HG03378 (cell line): ENCODE data around the gene GALK2.

Source experiments
- ATAC-seq: cut with Tn5 transposase; IDR thresholded peaks from one replicate; pipeline ENCODE4 v1.9.1; 2021; ENCODE audit warnings: mild to moderate bottlenecking, moderate library complexity; ENCODE audit not compliant: unreplicated experiment

Gene GALK2

DNA sequence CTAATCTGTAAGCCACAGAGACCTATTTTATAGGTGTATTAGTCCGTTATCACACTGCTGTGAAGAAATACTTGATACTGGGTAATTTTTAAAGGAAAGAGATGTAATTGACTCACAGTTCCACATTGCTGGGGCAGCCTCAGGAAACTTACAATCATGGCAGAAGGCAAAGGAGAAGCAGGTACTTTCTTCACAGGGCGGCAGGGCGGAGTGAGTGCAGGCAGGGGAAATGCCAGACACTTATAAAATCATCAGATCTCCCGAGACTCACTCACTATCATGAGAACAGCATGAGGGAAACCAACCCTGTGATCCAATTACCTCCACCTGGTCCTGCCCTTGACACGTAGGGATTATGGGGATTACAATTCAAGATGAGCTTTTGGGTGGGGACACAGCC, 108.7 kb downstream of the GALK2 start:
- no peak for ATAC-seq

DNA sequence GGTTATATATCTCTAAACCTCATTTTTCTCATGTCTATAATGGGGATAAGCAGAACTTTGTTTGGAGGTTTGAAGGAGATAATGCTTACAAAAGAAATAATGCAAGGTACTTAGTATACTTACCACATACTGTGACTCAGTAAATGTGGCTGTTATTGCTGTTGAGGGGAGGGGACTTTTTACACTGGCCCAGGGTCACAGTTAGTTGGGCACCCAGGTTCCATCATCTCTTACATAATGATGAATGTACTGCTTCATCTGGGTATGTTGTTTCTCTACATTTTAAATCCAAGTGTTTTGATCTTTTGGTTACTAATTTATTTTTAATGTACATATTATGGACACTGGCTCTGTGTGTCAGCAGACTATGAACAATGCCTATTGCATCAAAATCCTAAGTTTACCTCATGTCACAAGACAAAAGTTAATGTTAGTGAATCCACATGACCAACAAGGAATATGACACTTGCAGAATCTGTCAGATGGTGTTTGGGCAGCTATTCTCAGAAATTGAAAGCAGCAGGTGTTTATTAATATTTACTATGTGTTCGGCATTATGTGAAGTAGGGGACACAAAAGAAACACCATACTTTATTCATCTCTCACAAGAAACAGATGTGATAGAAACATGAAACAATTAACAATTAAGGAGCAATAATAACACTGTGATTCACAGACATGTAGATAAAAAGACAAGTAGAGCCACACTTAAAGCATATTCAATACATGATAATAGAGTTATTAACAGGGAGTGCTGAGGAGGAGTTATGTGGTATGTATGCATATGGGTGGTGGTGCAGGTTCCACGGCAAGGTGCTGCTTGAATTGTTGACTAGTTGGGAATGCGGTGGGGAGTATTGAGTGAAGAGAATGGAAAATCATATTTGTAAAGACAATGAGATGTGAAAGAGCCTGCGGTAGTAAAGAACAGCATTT, 109.7 kb downstream of the GALK2 start:
- ATAC-seq: no peak

DNA sequence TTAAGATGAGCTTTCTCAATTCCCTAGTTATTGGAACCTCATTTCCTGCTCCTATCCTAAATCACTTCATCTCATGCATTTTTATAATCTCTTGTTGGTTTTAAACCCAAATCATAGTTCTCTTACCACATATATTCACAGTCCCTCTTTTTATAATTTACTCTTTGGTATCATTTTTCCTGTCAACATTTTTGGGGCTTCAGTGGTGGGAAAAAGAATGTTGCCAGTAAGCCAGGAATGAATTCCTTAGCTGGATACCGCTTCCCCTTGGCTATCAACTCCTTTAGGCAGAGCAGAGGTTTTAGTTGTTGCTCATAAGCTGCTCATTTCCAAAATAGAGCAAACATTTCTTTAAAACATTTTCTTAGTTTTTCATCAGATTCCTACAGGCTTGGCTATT, 112.3 kb downstream of the GALK2 start:
- no peak for ATAC-seq

DNA sequence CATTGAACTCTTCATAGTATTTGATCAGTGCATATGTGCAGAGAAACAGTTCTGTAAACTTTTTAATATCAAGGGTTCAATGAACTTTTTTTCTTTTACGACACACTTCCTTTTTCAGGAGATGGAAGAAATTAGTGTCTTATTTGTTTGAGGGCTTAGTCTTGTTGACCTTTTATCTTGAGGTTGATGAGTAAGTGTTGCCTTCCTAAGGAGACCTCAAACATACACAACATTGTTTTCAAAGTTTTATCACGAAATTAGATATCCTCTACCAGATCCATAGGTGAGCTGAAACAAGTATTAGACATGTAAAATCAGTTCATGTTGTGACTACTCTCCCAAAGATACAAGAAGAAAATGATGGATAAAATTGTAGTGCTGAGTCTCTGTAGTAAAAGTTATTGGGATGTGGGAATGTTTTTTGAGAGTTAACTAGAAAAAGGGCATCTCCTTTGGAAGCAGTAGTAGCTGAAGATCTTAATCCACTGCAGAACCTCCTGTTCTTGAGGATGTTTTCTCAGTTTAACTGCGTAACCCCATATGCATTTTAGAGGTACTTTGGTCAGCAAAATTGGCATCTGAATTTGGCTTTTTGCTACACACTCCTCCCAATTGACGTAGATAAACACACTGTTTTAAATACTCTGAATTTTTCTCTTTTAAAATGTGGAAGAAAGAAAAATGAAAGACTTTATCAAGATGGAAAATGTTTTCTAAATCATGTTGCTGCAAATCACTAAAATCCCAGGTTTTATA, 116.8 kb downstream of the GALK2 start:
- ATAC-seq: no peak

DNA sequence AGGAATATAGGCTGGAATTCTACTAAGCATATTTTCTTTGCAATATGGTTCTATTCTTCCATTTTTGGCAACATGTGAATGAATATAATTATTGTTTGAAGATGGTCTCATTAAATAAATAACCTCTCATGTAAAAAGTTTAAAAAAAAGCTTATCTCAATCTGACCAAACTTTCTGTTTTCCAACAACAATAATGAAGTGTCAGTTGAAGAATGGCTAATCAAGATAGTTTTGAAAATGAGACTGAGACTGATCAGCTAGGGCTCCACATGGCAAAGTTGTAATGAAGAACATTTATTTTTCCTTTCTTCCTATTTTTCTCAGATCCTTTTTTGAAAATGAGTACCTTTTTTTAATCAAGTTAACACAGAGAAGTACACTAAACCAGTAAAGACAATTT, 117.4 kb downstream of the GALK2 start:
- ATAC-seq: no peak

DNA sequence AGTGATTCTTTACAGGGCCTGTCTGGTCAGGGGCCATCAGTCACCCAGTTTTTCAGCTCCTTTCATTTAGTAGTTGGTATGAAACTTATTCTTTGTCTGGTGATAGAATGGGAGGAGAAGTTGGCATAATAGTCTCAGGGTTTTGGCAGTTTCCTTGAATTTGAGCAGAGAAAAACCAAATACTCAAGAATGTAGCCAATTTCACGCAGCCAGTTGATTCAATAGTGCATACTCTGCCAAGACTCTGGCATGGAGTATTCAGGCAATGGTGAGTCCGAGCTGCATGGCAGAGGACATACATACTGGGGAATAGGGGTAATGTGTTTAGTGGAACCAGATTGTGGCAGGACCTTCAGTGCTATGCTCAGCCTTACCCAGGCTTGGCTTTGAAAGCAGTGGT, 118.3 kb downstream of the GALK2 start:
- ATAC-seq: no peak

DNA sequence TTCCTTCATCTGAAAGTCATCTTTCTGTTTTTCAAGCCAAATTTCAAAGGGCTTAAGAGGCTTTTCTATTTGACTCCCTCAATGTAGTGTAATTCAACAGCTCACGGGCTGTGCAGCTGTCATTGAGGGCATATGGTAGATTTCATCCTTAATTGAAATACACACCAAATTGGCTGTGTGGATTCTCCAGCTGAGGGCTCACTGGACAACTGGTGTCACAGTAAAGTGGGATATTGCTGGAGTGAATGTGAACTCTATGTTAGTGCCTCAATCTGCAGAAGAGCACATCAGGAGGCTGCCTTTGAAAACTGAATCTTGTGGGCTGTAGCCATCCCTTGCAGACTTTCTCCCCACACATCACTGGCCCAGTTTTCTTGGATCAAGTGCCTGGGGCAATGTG, 120.1 kb downstream of the GALK2 start:
- ATAC-seq: no peak

DNA sequence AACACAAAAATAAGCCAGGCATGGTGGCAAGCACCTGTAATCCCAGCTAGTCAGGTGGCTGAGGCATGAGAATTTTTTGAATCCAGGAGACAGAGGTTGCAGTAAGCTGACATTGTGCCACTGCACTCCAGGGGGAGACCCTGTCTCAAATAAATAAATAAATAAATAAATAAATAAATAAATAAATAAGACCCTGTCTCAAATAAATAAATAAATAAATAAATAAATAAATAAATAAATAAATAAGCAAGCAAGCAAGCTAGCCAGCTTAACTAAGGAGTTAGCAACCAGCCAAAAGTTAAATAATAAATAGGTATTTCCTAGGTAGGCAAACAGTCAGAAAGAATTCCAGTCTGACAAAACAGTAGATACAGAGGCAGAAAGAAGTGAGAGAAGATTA, 123.9 kb downstream of the GALK2 start:
- ATAC-seq: no peak

DNA sequence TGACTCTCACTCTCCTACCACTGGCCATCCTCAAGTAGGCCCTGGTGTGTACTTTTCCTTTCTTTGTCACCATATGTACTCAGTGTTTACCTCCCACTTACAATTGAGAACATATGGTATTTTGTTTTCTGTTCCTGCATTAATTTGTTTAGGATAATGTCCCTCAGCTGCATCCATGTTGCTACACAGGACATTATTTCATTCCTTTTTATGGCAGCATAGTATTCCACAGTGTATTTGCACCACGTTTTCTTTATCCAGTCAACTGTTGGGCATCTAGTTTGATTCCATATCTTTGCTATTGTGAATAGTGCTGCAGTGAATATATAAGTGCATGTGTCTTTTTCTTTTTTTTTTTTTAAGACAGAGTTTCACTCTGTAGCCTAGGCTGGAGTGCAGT, 126.2 kb downstream of the GALK2 start:
- no peak for ATAC-seq

DNA sequence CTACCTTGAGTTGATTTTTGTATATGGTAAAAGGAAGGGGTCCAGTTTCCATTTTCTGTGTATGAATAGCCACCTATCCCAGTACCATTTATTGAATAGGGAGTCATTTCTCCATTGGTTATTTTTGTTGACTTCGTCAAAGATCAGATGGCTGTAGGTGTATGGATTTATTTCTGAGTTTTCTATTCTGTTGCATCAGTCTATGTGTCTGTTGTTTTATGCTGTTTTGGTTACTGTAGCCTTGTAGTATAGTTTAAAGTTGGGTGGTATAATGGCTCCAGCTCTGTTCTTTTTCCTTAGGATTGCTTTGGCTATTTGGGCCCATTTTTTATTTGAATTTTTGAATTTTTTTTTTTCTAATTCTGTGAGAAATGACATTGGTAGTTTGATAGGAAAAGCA, 127.5 kb downstream of the GALK2 start:
- ATAC-seq: no peak

DNA sequence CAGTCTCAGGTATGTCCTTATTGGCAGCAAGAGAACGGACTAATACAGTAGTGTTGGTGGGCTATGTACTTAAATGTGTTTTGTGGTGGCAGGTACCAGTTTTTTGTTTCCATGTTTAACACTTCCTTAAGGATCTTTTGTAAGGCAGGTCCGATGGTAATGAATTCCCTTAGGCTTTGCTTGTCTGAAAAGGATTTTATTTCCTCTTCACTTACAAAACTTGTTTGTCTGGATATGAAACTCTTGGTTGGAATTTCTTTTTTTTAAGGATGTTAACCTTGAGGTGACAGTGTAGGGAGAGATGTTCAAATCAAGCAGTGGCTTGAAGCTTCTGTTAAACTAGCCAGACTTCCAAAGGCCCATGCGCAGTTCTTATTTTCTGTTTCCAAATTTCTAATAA, 130.8 kb downstream of the GALK2 start:
- ATAC-seq: no peak

DNA sequence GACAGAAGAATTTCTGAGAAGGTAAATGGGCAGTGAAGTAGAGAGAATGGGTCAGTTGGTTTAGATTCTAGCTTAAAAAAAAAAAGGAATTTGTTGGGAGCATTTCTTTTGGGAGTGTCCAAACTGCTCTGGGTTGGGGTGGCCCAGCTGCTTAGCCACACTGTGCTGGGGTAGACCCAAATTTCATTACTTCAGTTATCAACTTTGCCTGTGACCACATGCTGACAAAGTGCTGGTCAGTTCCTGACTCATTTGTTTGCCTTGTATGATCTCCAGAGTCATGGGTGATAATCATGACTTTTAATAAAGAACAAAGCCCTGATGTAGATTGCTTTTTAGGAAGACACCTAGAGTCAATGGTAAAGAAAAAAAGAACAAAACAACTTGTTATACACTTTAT, 131.5 kb downstream of the GALK2 start:
- ATAC-seq: no peak

DNA sequence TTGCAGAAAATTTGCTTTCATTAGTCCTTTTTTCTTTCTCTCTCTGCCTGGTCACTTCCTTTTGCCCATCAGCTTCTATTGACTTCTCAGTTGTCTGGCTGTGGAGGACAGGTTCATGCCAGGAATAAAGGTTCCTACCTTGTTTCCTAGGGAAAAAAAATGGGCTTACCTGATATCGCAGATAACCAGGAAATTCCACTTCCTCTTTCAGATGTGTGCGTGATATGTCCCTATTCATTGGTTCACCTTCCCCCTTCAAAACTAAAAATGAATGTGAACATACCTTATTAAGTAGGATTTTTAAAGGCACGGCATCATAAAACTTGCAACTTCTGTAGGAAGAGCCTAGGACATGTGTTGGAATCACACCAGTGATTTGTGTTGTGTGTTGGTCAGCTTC, 133.0 kb downstream of the GALK2 start:
- ATAC-seq: no peak

DNA sequence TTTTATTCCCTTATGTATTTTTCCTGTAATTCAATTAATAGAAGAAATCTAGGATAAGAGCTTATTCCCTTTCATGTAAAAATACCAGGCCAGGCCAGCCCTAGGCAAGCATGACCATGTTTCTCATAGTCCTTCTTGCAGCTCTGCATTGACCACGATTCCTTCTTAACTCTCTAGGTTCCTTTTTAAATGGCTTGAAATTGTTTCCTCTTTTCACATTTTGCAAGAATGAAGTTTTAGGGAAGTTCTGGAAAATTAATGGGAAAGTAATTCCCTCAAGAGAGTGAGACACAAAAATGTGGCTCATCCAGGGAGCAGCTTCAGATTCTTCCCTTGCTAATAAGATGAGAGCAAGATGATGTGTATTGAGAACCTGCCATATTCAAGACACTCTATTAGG, 136.5 kb downstream of the GALK2 start:
- ATAC-seq: no peak

DNA sequence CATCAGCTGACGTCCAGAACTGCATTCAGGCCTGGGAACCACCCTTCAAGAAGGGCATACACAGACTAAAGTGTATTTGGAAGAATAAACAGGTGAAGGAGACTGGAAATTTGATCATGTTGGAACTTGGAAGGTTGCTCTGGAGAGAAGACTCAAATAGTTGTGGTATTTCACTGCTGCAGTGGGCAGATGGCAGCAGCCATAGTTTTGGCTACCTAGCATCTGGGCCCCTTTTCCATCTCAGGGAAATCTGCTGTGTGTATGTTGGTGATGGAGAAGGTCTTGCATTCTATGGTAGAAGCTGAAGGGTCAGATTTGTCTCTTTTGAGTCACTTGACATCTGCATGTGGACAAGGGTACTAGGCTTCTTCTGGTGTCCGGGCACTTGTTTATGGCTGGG, 138.6 kb downstream of the GALK2 start:
- ATAC-seq: no peak

DNA sequence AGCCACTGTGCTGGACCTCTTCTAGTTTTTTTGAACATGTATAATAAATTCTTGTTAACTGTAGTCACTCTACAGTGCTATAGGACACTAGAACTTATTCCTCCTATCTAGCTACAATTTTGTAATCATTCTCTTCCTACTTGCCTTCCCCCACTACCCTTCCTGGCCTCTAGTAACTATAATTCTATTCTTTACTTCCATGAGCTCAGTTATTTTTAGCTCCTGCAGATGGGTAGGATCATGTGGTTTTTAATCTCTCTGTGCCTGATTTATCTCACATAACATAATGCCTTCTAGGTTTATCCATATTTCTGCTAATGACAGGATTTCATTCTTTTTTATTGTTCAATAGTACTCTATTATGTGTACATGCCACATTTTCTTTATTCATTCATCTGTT, 139.8 kb downstream of the GALK2 start:
- ATAC-seq: no peak

DNA sequence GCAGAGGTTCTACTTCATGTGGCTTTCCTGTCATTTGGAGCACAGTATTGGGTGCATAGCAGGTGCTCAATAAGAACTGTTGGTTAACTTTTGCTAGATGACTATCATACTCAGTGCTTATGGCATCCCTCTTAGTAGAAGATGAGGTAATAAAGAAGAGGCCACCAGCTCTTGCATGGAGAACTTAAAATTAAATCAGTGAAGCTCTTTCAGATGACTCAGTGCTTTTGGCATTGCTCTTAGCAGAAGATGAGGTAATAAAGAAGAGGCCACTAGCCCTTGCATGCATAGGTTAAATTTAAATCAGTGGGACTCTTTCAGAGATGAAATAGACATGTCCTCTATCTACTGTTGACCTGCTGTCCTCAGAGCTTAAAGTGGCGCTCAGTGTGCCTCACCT, 143.6 kb downstream of the GALK2 start:
- ATAC-seq: no peak

DNA sequence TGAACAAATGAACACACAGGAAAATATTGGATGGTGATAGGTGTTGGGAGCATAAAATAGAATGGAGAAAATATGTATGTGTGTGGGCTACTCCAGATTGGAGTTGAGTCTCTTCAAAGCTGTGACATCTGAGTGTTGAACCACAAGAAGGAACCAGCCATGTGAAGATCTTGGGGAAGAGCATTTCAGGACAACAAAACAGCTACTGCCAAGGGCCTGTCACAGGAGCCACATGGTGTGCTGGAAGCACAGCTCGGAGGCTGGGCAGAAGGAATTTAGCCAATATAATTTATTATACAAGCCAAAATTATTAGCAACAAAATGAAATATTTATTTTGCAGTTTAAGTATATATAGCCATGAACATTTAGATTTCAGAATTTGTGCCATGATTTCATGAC, 144.7 kb downstream of the GALK2 start:
- ATAC-seq: no peak

DNA sequence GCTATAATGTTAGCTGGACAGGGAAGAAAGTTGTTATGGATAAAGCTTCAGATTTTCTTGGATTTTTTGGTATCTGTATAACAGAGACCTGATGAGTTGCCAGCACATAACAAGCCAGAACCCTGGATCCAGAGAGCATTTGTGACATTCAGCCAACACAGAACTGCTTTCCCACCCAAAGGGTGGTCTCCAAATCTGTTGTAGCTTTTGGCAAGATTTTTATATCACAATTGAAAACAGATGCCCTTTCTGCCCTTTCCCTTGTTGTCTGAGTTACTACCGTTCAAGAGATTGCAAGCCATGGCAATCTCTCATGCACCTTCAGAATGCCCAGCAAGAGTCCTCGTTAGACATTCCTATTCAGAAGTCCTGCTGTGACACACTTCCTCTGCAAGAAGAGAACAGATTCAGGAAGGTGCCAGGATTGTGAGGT, 145.4 kb downstream of the GALK2 start:
- no peak for ATAC-seq

DNA sequence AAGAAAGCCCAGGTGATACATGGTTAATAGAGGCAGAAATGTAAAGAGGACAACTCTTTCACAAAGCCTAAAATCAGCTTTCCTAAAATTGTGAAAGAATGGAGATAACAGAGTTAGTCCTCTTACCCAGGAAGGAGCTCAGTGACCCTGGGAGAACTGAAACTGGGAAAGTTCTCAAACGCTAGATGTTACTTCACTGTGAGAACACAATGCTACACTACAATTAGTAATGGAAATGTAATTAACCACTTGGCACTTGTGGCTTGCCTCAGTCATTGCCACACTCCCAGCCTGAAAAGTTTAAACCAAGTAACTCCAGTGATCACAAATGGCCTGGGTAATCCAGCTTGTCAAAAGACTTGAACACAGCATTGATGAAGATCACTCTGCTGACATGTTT, 150.3 kb downstream of the GALK2 start:
- ATAC-seq: no peak

DNA sequence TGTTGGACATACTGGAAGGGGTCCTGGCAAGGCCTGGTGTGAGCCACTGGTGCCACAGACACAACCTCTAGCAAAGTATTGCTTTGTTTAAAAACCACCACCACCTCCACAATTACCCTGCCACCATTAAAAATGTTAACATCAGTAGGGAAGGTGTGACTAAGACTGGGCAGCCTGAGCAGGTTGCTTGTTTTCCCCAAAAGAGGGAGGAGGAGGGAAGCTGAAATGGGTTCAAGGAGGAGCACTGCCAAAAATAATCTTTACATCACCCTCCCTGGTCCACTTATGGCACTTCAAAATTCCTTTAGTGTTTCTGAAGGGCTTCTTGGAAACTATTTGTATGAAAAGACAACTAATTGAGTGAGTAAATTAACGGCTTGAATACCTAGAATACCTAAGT, 153.2 kb downstream of the GALK2 start:
- no peak for ATAC-seq

DNA sequence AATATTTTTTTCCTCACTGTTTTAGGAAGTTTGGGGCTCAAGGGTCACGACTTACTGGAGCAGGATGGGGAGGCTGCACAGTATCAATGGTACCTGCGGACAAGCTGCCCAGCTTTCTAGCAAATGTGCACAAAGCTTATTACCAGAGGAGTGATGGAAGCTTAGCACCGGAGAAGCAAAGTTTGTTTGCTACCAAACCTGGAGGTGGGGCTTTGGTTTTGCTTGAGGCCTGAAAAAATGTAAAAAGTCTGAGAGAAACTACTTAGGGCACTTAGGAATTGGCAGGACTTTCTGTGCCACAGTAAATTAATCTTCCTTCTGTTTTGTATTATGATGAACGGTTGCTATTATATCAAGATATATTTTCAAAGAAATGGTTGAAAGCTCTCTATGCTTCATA, 157.9 kb downstream of the GALK2 start:
- ATAC-seq: no peak
